Thyroid gland (tissue), 4 donors: ENCODE results near the gene DIPK1C. TPM values are rescaled to one million over a fixed set of nuclear protein-coding genes. Genes with fewer than 3 reads are reported as not detected.
"Not testable (repeated sequence)": the region's sequence is repeated elsewhere in the genome, so short reads cannot be mapped to it uniquely, and the experiment has no call there.

Experiments used
- DNase-seq, 2 donors: peaks; one replicate each; pipeline ENCODE4 v3.0.0-alpha.2; 2019
- H3K27ac ChIP-seq, 3 donors: fragments of 200-600 bp; sonication (generic); 1 replicate in 2 of 3; 2 replicates in 1 of 3; pipeline ENCODE4 v1.5.1; 2016 to 2019; ENCODE audit warnings: mild to moderate bottlenecking in 1 of 3, moderate library complexity in 1 of 3
- H3K27me3 ChIP-seq: fragments of 200-600 bp; sonication (generic); one replicate; pipeline ENCODE4 v1.5.1; 2019
- H3K36me3 ChIP-seq, 2 donors: fragments of 200-600 bp; sonication (generic); one replicate each; pipeline ENCODE4 v1.5.1; 2016 to 2019
- H3K4me1 ChIP-seq, 2 donors: fragments of 200-600 bp; sonication (generic); one replicate each; pipeline ENCODE4 v1.5.1; 2017 to 2019
- H3K4me3 ChIP-seq, 3 donors: fragments of 200-600 bp; sonication (generic); replicated peaks in 1 of 3; 1 replicate in 2 of 3; 2 replicates in 1 of 3; pipeline ENCODE4 v1.5.1; 2016; ENCODE audit warnings: mild to moderate bottlenecking in 1 of 3
- H3K9me3 ChIP-seq: fragments of 200-600 bp; sonication (generic); one replicate; pipeline ENCODE4 v1.5.1; 2017
- CTCF ChIP-seq, 6 experiments: fragments of 200-600 bp in 3 of 6; fragments of 450-650 bp in 3 of 6; sonication (generic) in 3 of 6; IDR thresholded peaks; one replicate each; pipeline ENCODE4 v1.5.1; 2016 to 2019; ENCODE audit warnings: antibody characterized with exemption in 6 of 6, mild to moderate bottlenecking in 2 of 6, inconsistent platforms in 1 of 6, moderate library complexity in 1 of 6
- POLR2A ChIP-seq, 2 donors: fragments of 450-650 bp; IDR thresholded peaks; one replicate each; pipeline ENCODE4 v1.6.1; 2017; ENCODE audit warnings: antibody characterized with exemption in 2 of 2, mild to moderate bottlenecking in 2 of 2, moderate library complexity in 1 of 2
- WGBS, 2 donors: methylation state at CpG; one replicate each; pipeline ENCODE4 v1.1.5; 2017; 5-methylcytosine and 5-hydroxymethylcytosine counted together
- intact Hi-C: fragments of 100-400 bp; cut with DNase I; formaldehyde crosslinking; loops from one replicate; pipeline ENCODE4 v1.15.1; 2023
- total RNA-seq, 4 donors: library from RNA; depleted of rRNA; stranded (reverse); fragments of >200 nt; gene quantifications; one replicate each; pipeline ENCODE4 v1.2.3, GENCODE V29; 2016

The DIPK1C gene
- total RNA-seq, result not detected

- Histone ChIP-seq H3K36me3 (no peaks in the 10 kb centered on the region), H3K4me1 (peaks cover 8 to 13% of the 10 kb centered on the region in 2 donors), H3K9me3 (no peaks in the 10 kb centered on the region), H3K4me3 (no peak within 1 kb of the TSS), H3K27me3 (peaks cover 4% of the 10 kb centered on the region), H3K27ac (no peak within 1 kb of the TSS)
- DNase-seq, result peak in 1 of 2 donors; percentile 3
- intact Hi-C loops, result no loop called here
- TF ChIP-seq POLR2A (IDR thresholded peaks at IDR 0.05) (no peak), CTCF (IDR thresholded peaks at IDR 0.05) (no peak)
- 1% methylated on average over 29 to 51 of the region's 76 CpGs for WGBS, 2 donors
Observed at GRCh38 chr18:74457043-74457724, at the start of gene DIPK1C. Gene DIPK1C, minus strand, starts transcription at chr18:74457308. Its CDS starts 49 bp downstream, at chr18:74457259.

- H3K27me3 ChIP-seq, result no peaks in the 10 kb centered on the region
- DNase-seq, result peak; percentile 69 to 78
- peaks cover 38 to 80% of the 10 kb centered on the region in 2 donors for H3K36me3 ChIP-seq
- WGBS, 2 donors, result 43% methylated on average over 11 of the region's 11 CpGs
- peaks cover 17 to 29% of the 10 kb centered on the region in 2 donors for H3K4me1 ChIP-seq
- H3K9me3 ChIP-seq, result no peaks in the 10 kb centered on the region
- peak overlapping the region; percentile 45 to 71 (median 60) for H3K27ac ChIP-seq
- intact Hi-C loops, result no loop called here
- TF ChIP-seq CTCF (IDR thresholded peaks at IDR 0.05) (no peak), POLR2A (IDR thresholded peaks at IDR 0.05) (no peak)
- H3K4me3 ChIP-seq, result no peak overlapping the region
Observed at GRCh38 chr18:74506448-74507084, 49.5 kb upstream of the DIPK1C start.

GRCh38 chr18:74505776-74506175 is 48.7 kb upstream of the DIPK1C start:
- Histone ChIP-seq H3K4me3 (no peak overlapping the region), H3K9me3 (no peaks in the 10 kb centered on the region), H3K27me3 (no peaks in the 10 kb centered on the region), H3K27ac (peak overlapping the region in 2 of 3 donors; percentile 60 to 71), H3K4me1 (peaks cover 17 to 37% of the 10 kb centered on the region in 2 donors), H3K36me3 (peaks cover 32 to 76% of the 10 kb centered on the region in 2 donors)
- TF ChIP-seq CTCF (IDR thresholded peaks at IDR 0.05), result no peak
- no peak for TF ChIP-seq POLR2A (IDR thresholded peaks at IDR 0.05)
- 95 to 96% methylated on average over 16 of the region's 16 CpGs for WGBS, 2 donors
- DNase-seq, result no peak
- intact Hi-C loops, result no loop called here

- 83 to 95% methylated on average over 4 of the region's 4 CpGs for WGBS, 2 donors
- H3K27me3 ChIP-seq, result no peaks in the 10 kb centered on the region
- TF ChIP-seq CTCF (IDR thresholded peaks at IDR 0.05) (no peak), POLR2A (IDR thresholded peaks at IDR 0.05) (no peak)
- H3K27ac ChIP-seq, result no peak overlapping the region
- no peak overlapping the region for H3K4me3 ChIP-seq
- DNase-seq, result no peak
- H3K9me3 ChIP-seq, result no peaks in the 10 kb centered on the region
- intact Hi-C loops, result no loop called here
- H3K36me3 ChIP-seq, result peaks cover 17 to 53% of the 10 kb centered on the region in 2 donors
- H3K4me1 ChIP-seq, result peaks cover 34 to 62% of the 10 kb centered on the region in 2 donors
Observed at GRCh38 chr18:74503137-74503536, 46.0 kb upstream of the DIPK1C start.

GRCh38 chr18:74501386-74501785 is 44.3 kb upstream of the DIPK1C start:
- Histone ChIP-seq H3K36me3 (peaks cover 15 to 41% of the 10 kb centered on the region in 2 donors), H3K4me3 (no peak overlapping the region), H3K9me3 (no peaks in the 10 kb centered on the region), H3K27ac (peak overlapping the region in 2 of 3 donors; percentile 79 to 97), H3K27me3 (no peaks in the 10 kb centered on the region), H3K4me1 (peaks cover 34 to 57% of the 10 kb centered on the region in 2 donors)
- WGBS, 2 donors, result 83 to 87% methylated on average over 4 of the region's 4 CpGs
- intact Hi-C loops, result no loop called here
- DNase-seq, result no peak
- TF ChIP-seq CTCF (IDR thresholded peaks at IDR 0.05) (no peak), POLR2A (IDR thresholded peaks at IDR 0.05) (no peak)

GRCh38 chr18:74500774-74501173 is 43.7 kb upstream of the DIPK1C start:
- H3K4me1 ChIP-seq, result peaks cover 33 to 51% of the 10 kb centered on the region in 2 donors
- H3K27me3 ChIP-seq, H3K9me3 ChIP-seq, H3K4me3 ChIP-seq, intact Hi-C loops, DNase-seq: not testable (repeated sequence)
- peaks cover 10 to 36% of the 10 kb centered on the region in 2 donors for H3K36me3 ChIP-seq
- 78 to 86% methylated on average over 8 of the region's 8 CpGs for WGBS, 2 donors
- H3K27ac ChIP-seq, result peak overlapping the region; percentile 76 to 97 (median 79)
